Measurements from ENCODE around the gene PITPNM3.

PITPNM3 gene

DNA sequence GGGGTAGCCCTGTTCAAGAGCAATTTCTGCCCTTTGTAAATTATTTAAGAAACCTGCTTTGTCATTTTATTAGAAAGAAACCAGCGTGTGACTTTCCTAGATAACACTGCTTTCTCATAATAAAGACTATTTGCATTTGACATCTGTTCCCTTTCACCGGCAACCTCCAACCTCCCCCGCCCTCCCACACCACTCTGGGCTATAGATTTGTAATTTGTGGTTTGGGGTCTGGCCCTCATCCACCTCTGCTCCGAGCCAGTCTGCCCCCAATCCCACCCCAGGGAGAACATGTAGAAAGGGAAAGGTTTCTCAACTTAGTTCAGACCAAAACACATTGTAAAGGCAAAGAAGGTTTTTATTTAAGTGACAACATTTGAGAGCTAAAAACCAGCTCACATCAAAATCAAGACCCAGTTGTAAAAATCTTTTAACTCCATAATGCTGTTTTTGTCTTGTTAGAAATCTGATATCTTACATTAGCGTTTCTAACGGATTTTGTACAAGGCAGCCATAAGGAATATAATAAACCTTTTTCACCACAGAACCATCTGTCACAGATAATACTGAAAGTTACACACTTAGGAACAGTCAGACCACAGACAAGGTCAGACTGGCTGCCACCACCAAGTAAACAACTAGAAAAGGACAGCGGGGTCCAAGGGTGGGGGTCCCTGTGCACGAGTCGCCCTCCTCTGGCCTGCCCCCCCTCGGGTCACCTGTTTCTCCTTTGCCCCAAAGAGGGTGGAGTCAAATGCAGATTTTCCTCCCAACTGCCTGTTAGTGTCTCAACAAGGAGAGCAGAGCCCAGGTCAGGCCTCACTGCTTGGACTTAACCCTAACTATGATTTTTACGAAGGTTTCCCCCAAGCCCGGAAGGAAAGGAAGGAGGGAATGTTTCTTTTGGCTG is 105.2 kb downstream of the PITPNM3 start:
- TF ChIP-seq, protein P1, sequence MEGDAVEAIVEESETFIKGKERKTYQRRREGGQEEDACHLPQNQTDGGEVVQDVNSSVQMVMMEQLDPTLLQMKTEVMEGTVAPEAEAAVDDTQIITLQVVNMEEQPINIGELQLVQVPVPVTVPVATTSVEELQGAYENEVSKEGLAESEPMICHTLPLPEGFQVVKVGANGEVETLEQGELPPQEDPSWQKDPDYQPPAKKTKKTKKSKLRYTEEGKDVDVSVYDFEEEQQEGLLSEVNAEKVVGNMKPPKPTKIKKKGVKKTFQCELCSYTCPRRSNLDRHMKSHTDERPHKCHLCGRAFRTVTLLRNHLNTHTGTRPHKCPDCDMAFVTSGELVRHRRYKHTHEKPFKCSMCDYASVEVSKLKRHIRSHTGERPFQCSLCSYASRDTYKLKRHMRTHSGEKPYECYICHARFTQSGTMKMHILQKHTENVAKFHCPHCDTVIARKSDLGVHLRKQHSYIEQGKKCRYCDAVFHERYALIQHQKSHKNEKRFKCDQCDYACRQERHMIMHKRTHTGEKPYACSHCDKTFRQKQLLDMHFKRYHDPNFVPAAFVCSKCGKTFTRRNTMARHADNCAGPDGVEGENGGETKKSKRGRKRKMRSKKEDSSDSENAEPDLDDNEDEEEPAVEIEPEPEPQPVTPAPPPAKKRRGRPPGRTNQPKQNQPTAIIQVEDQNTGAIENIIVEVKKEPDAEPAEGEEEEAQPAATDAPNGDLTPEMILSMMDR (IDR thresholded peaks at IDR 0.05; ENCODE audit: borderline replicate concordance, control extremely low read depth, extremely low read depth, insufficient read depth, missing control alignments) = no peak
- in situ Hi-C loops (cut with MboI; ENCODE audit: low sequenced_read_pairs, unreplicated experiment) = no loop called here
- DNase-seq (ENCODE audit: low spot score) = no peak

DNA sequence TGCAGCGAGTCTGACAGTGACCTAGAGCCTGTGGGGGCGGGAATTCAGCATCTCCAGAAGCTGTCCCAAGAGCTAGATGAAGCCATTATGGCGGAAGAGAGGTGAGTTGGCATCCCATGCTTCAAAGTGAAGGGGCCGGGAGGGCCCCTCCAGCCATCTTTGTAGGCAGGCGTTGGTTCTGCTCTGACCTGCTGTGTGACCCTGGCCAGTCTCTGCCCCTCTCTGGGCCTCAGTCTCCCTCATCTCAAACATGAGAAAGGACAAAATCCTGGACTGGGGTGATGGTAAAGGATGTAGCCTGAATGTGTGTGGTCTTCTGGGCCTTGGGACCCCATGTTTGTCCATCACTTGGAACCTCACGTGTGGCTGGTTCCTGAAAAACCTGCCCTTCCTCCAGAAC is 107.0 kb downstream of the PITPNM3 start:
- TF ChIP-seq, protein P1 (IDR thresholded peaks at IDR 0.05; ENCODE audit: borderline replicate concordance, control extremely low read depth, extremely low read depth, insufficient read depth, missing control alignments) = no peak
- in situ Hi-C loops (cut with MboI; ENCODE audit: low sequenced_read_pairs, unreplicated experiment) = no loop called here
- no peak for DNase-seq (ENCODE audit: low spot score)

DNA sequence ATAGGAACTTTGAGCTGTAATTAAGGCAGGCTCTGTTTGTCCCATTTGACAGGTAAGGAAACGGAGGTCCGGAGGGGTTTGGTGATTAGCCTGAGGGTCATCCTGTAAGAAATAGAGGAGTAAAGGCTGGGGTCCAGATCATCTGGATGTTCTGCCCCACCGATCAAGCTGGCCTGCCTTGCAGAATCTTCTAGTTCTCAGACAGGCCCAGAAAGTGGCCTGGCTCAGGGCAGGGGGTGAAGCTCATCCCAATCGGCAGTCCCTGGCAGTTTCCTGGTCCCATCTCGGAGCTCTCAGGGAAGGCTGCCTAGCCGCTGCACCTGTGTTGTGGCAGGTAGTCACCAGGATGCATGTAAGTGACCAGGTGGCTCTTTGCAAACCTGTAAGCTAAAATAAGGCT is 107.9 kb downstream of the PITPNM3 start:
- DNase-seq (ENCODE audit: low spot score) = no peak
- TF ChIP-seq, protein P1 (IDR thresholded peaks at IDR 0.05; ENCODE audit: borderline replicate concordance, control extremely low read depth, extremely low read depth, insufficient read depth, missing control alignments) = no peak
- in situ Hi-C loops (cut with MboI; ENCODE audit: low sequenced_read_pairs, unreplicated experiment) = no loop called here

DNA sequence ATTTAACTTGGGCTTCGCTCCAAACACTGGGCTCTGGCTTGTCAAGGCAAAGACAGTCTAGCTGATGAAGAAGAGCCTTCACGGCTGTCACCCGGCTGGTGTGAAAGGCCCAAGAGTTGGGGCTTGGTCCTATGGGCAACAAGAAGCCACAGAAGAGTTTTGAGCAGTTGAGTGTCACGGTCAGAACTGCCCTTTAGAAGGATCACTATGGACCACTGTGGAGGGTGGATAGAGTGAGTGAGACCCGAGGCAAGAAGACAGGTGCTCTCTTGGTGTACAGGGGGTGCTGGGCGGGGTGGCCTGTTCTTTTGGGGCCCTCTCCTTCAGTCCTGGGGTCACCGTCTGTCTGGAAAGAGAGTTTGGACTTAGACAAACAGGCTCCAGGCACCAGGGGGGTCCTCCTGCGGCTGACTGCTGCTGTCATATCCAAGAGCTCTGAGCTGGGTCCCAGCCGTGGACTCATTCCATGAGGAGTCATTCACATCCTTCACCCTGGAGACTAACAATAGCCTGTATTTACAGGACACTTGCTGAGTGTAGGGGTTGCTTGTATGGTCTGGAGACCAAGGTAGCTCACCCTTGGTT is 109.7 kb downstream of the PITPNM3 start:
- no peak for DNase-seq (ENCODE audit: low spot score)
- in situ Hi-C loops (cut with MboI; ENCODE audit: low sequenced_read_pairs, unreplicated experiment) = no loop called here
- TF ChIP-seq, protein P1 (IDR thresholded peaks at IDR 0.05; ENCODE audit: borderline replicate concordance, control extremely low read depth, extremely low read depth, insufficient read depth, missing control alignments) = no peak

DNA sequence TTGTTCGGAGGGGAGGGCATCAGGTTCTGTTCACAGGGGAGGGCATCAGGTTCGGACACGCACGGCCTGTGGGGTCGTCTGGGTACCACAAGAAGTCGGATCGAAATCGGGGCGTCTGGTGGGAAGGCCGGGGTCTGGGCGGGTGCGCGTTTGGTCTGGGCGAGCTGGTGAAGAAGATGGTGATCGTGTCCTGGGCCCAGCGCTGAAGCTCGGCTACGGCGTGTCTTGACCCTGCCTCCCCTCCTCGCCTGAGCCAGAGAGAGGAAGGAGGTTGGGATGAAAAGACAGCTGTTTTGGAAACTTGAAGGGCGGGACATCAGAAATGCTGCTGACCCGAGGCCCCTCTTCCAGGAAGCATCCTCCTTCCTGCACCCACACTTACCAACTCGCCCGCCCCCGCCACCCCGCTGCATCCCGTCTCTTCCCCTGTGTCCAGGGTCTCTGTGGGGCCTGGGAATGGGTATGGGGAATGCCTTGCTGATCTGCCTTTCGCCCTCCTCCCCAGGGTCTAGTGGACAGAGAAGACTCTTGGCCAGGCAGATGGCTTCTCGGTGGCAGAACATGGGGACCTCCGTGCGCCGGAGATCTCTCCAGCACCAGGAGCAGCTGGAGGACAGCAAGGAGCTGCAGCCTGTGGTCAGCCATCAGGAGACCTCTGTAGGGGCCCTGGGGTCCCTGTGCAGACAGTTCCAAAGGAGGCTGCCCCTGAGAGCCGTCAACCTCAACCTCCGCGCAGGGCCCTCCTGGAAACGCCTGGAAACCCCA is 111.6 kb downstream of the PITPNM3 start:
- DNase-seq (ENCODE audit: low spot score) = no peak
- TF ChIP-seq, protein P1 (IDR thresholded peaks at IDR 0.05; ENCODE audit: borderline replicate concordance, control extremely low read depth, extremely low read depth, insufficient read depth, missing control alignments) = no peak
- in situ Hi-C loops (cut with MboI; ENCODE audit: low sequenced_read_pairs, unreplicated experiment) = no loop called here
